AG09309 (cell line): ENCODE measurements around the gene TTI1.

Source experiments
- DNase-seq: peaks from one replicate; pipeline ENCODE4 v3.0.0-alpha.2; 2010; ENCODE audit warnings: low read depth
- H3K4me3 ChIP-seq: 2 replicates; pipeline ENCODE4 v1.5.1; 2011; ENCODE audit warnings: mild to moderate bottlenecking, low read depth, low read length, moderate library complexity; ENCODE audit not compliant: control insufficient read depth
- CTCF ChIP-seq: IDR thresholded peaks from 2 replicates; pipeline ENCODE4 v1.5.1; 2011; ENCODE audit warnings: mild to moderate bottlenecking, low read depth, low read length, inconsistent platforms; ENCODE audit not compliant: insufficient read depth, control insufficient read depth; ENCODE audit errors: missing control alignments

Gene TTI1

GRCh38 chr20:37991908-37992307, 41.3 kb downstream of the TTI1 start:
- TF ChIP-seq CTCF, result no peak
- no peak for DNase-seq
- no peak overlapping the region for H3K4me3 ChIP-seq

GRCh38 chr20:37991157-37991866, 41.9 kb downstream of the TTI1 start:
- DNase-seq, result no peak
- no peak for TF ChIP-seq CTCF
- no peak overlapping the region for H3K4me3 ChIP-seq

- H3K4me3 ChIP-seq, result no peak overlapping the region
- DNase-seq, result no peak
- no peak for TF ChIP-seq CTCF
Measured at GRCh38 chr20:37990571-37991151, 42.6 kb downstream of the TTI1 start.

DNA sequence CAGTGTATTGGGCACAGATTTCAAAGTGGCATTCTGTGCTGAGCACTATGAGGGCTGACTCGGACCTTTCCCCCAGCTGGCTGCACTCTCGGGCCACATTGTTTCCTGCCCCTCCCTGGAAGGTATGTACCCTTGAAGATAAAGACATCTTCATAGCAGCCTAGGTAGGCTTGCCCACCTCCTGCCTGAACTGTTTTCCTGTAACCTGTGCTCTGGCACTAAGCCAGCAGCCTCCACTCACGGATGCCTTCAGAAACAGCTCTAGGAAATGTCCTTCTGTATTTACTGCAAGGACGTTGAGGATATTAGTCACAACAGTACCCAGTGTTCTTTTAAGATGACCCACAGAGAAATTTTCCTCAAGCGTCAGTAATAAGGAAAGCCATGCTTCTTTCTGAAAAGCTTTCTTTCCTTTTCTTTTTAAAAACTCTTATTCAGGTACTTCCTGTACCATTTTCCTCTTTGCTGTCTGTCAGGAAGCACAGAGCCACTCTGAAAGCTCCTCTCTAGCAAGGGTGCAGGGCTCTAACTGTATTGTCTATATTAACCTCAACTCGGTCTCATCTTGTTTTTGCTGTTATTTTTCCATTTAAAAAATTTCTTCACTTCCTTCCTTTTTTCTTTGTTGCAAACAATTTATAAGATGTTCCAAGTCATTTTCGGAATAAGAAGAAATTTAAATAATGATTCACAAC, 43.5 kb downstream of the TTI1 start:
- DNase-seq, result no peak
- no peak overlapping the region for H3K4me3 ChIP-seq
- no peak for TF ChIP-seq CTCF

GRCh38 chr20:37988306-37988954, 44.8 kb downstream of the TTI1 start:
- no peak for TF ChIP-seq CTCF
- DNase-seq, result no peak
- H3K4me3 ChIP-seq, result no peak overlapping the region

- no peak overlapping the region for H3K4me3 ChIP-seq
- no peak for TF ChIP-seq CTCF
- DNase-seq, result no peak
Measured at GRCh38 chr20:37987602-37988290, 45.5 kb downstream of the TTI1 start.
